HG02571 (cell line): Measurements from ENCODE around the gene SNX30.

Experiments used
- ATAC-seq: cut with Tn5 transposase; IDR thresholded peaks from one replicate; pipeline ENCODE4 v1.9.1; 2021; ENCODE audit warnings: mild to moderate bottlenecking, moderate library complexity; ENCODE audit not compliant: unreplicated experiment

Gene SNX30

GRCh38 chr9:112873773-112874405, 123.3 kb downstream of the SNX30 start:
- no peak for ATAC-seq

- ATAC-seq = no peak
Measured at GRCh38 chr9:112878752-112879151, 128.2 kb downstream of the SNX30 start.

GRCh38 chr9:112880650-112881049, 130.1 kb downstream of the SNX30 start:
- ATAC-seq = no peak

GRCh38 chr9:112881331-112881730, 130.8 kb downstream of the SNX30 start:
- no peak for ATAC-seq

GRCh38 chr9:112884101-112884500, 133.5 kb downstream of the SNX30 start:
- no peak for ATAC-seq

- no peak for ATAC-seq
Measured at GRCh38 chr9:112884721-112885120, 134.2 kb downstream of the SNX30 start.

GRCh38 chr9:112885324-112885723, 134.8 kb downstream of the SNX30 start:
- no peak for ATAC-seq

- no peak for ATAC-seq
Measured at GRCh38 chr9:112886351-112886750, 135.8 kb downstream of the SNX30 start.

GRCh38 chr9:112887381-112887780, 136.8 kb downstream of the SNX30 start:
- no peak for ATAC-seq

- ATAC-seq = no peak
Measured at GRCh38 chr9:112890106-112891081, 139.8 kb downstream of the SNX30 start, which contains the start of gene SLC46A2. Gene SLC46A2 (minus strand): TSS chr9:112890876. CDS start chr9:112890681, 195 bp downstream.

GRCh38 chr9:112891521-112891920, 141.0 kb downstream of the SNX30 start:
- ATAC-seq = no peak

GRCh38 chr9:112892981-112893380, 142.4 kb downstream of the SNX30 start:
- no peak for ATAC-seq

GRCh38 chr9:112894041-112894440, 143.5 kb downstream of the SNX30 start:
- ATAC-seq = no peak

GRCh38 chr9:112894699-112895098, 144.1 kb downstream of the SNX30 start:
- no peak for ATAC-seq

- ATAC-seq = no peak
Measured at GRCh38 chr9:112896131-112896530, 145.6 kb downstream of the SNX30 start.

GRCh38 chr9:112898872-112899311, 148.3 kb downstream of the SNX30 start:
- no peak for ATAC-seq

- ATAC-seq = no peak
Measured at GRCh38 chr9:112900488-112900887, 149.9 kb downstream of the SNX30 start.

- no peak for ATAC-seq
Measured at GRCh38 chr9:112900901-112901300, 150.3 kb downstream of the SNX30 start.

GRCh38 chr9:112905084-112905483, 154.5 kb downstream of the SNX30 start:
- no peak for ATAC-seq

GRCh38 chr9:112911736-112912135, 161.2 kb downstream of the SNX30 start:
- no peak for ATAC-seq

- no peak for ATAC-seq
Measured at GRCh38 chr9:112912636-112913035, 162.1 kb downstream of the SNX30 start.

GRCh38 chr9:112913326-112913725, 162.8 kb downstream of the SNX30 start:
- ATAC-seq = no peak
